SK-N-SH (cell line): ENCODE data around the gene FLNA. TPM values are rescaled to one million over a fixed set of nuclear protein-coding genes. Genes with fewer than 3 reads are reported as not detected.

Experiments used
- CTCF ChIA-PET: fragments of 300-600, 350-600 bp; formaldehyde crosslinking; extraction: SDS; loops from one replicate; lab custom pipeline; 2021; lab: Yijun Ruan, JAX
- POLR2A ChIA-PET: fragments of 350-600 bp; sonication (Branson Sonifier 250); formaldehyde crosslinking; extraction: SDS; loops from one replicate; lab custom pipeline; 2020; ENCODE audit warnings: antibody characterized with exemption, inconsistent platforms; lab: Yijun Ruan, JAX
- DNase-seq: peaks from one replicate; pipeline ENCODE4 v3.0.0; 2012
- H2AFZ ChIP-seq: fragments of 200-600 bp; sonication (generic); 2 replicates; pipeline ENCODE4 v1.8.1; 2016; ENCODE audit warnings: antibody characterized with exemption, mild to moderate bottlenecking, low read depth
- H3F3A ChIP-seq: fragments of 200-600 bp; sonication (generic); replicated peaks from 2 replicates; pipeline ENCODE3; 2016; ENCODE audit warnings: antibody characterized with exemption, mild to moderate bottlenecking; ENCODE audit not compliant: insufficient read depth
- H3K27ac ChIP-seq, 2 experiments: fragments of 200-500 bp in 1 of 2; fragments of 200-600 bp in 1 of 2; sonication (Bioruptor generic) in 1 of 2; sonication (generic), shearing (Covaris generic) in 1 of 2; 2 replicates each; pipeline versions ENCODE4 v1.5.1 to v1.6.1; 2014 to 2016; ENCODE audit warnings: low read depth in 2 of 2, inconsistent platforms in 1 of 2, low read length in 1 of 2, mild to moderate bottlenecking in 1 of 2, mixed read lengths in 1 of 2
- H3K27me3 ChIP-seq: fragments of 200-600 bp; sonication (generic), shearing (Covaris generic); 2 replicates; pipeline ENCODE4 v1.6.1; 2016; ENCODE audit warnings: mixed run types; ENCODE audit not compliant: insufficient read depth
- H3K36me3 ChIP-seq, 2 experiments: fragments of 200-500 bp in 1 of 2; fragments of 200-600 bp in 1 of 2; sonication (Bioruptor generic) in 1 of 2; sonication (generic) in 1 of 2; replicated peaks in 1 of 2; 2 replicates each; pipeline versions ENCODE3 to v1.5.1; 2014 to 2016; ENCODE audit warnings: low read length in 1 of 2, mild to moderate bottlenecking in 1 of 2; ENCODE audit not compliant: insufficient read depth in 2 of 2, control insufficient read depth in 1 of 2
- H3K4me1 ChIP-seq, 2 experiments: fragments of 200-500 bp in 1 of 2; fragments of 200-600 bp in 1 of 2; sonication (Bioruptor generic) in 1 of 2; sonication (generic), shearing (Covaris generic) in 1 of 2; 2 replicates each; pipeline versions ENCODE4 v1.5.1 to v1.6.1; 2014 to 2016; ENCODE audit warnings: low read depth in 1 of 2, low read length in 1 of 2, mixed run types in 1 of 2; ENCODE audit not compliant: insufficient read depth in 2 of 2, control insufficient read depth in 1 of 2
- H3K4me2 ChIP-seq: fragments of 200-600 bp; sonication (generic), shearing (Covaris generic); 2 replicates; pipeline ENCODE4 v1.6.1; 2017; ENCODE audit warnings: mixed run types
- H3K4me3 ChIP-seq, 2 experiments: fragments of 200-500 bp in 1 of 2; fragments of 200-600 bp in 1 of 2; sonication (Bioruptor generic) in 1 of 2; sonication (generic), shearing (Covaris generic) in 1 of 2; 2 replicates each; pipeline versions ENCODE4 v1.5.1 to v1.8.1; 2014 to 2016; ENCODE audit warnings: low read depth in 2 of 2, inconsistent platforms in 1 of 2, low read length in 1 of 2, mild to moderate bottlenecking in 1 of 2, mixed read lengths in 1 of 2, moderate library complexity in 1 of 2
- H3K79me2 ChIP-seq: fragments of 200-600 bp; sonication (generic); 2 replicates; pipeline ENCODE4 v1.8.1; 2017; ENCODE audit warnings: mild to moderate bottlenecking; ENCODE audit not compliant: insufficient read depth
- H3K9ac ChIP-seq: fragments of 200-600 bp; sonication (generic); 2 replicates; pipeline ENCODE4 v1.6.1; 2017; ENCODE audit warnings: mixed run types
- H3K9me2 ChIP-seq: fragments of 200-600 bp; sonication (generic); 2 replicates; pipeline ENCODE4 v1.6.1; 2017; ENCODE audit warnings: mixed run types
- H3K9me3 ChIP-seq: fragments of 200-600 bp; sonication (generic); 2 replicates; pipeline ENCODE4 v1.6.1; 2017; ENCODE audit warnings: mixed run types, mild to moderate bottlenecking, moderate library complexity
- H4K20me1 ChIP-seq: fragments of 200-600 bp; sonication (generic); 2 replicates; pipeline ENCODE4 v1.6.1; 2017; ENCODE audit warnings: mild to moderate bottlenecking, mixed run types; ENCODE audit not compliant: insufficient read depth
- EZH2phosphoT487 ChIP-seq: fragments of 200-600 bp; sonication (generic); IDR thresholded peaks from 2 replicates; pipeline ENCODE4 v1.6.1; 2017; ENCODE audit warnings: low read depth, mixed run types, mild to moderate bottlenecking, antibody characterized with exemption, moderate library complexity, borderline replicate concordance
- GATA2 ChIP-seq: sonication (generic); formaldehyde crosslinking; IDR thresholded peaks from 2 replicates; pipeline ENCODE4 v1.5.0; 2020; ENCODE audit warnings: mild to moderate bottlenecking, missing genetic modification reagents
- MXI1 ChIP-seq: IDR thresholded peaks from 2 replicates; pipeline ENCODE4 v1.6.1; 2012; ENCODE audit warnings: mild to moderate bottlenecking, low read depth, low read length, improper control_type of control experiment
- NFIC ChIP-seq: IDR thresholded peaks from 2 replicates; pipeline ENCODE4 v1.4.0; 2012; ENCODE audit warnings: borderline replicate concordance
- NRF1 ChIP-seq: IDR thresholded peaks from 2 replicates; pipeline ENCODE4 v1.6.1; 2012; ENCODE audit warnings: low read depth, mild to moderate bottlenecking, low read length
- SIN3A ChIP-seq: IDR thresholded peaks from 2 replicates; pipeline ENCODE4 v1.6.1; 2012; ENCODE audit warnings: low read depth, mild to moderate bottlenecking, low read length, moderate library complexity, borderline replicate concordance
- SMC3 ChIP-seq: IDR thresholded peaks from 2 replicates; pipeline ENCODE4 v1.6.1; 2012; ENCODE audit warnings: low read depth, low read length, improper control_type of control experiment
- TEAD4 ChIP-seq: IDR thresholded peaks from 2 replicates; pipeline ENCODE4 v1.4.0; 2012; ENCODE audit warnings: mild to moderate bottlenecking, borderline replicate concordance; ENCODE audit not compliant: insufficient read depth
- USF1 ChIP-seq: IDR thresholded peaks from 2 replicates; pipeline ENCODE4 v1.4.0; 2012; ENCODE audit warnings: low read depth, borderline replicate concordance
- ZBTB33 ChIP-seq: IDR thresholded peaks from 2 replicates; pipeline ENCODE4 v1.4.0; 2012; ENCODE audit warnings: low read depth, borderline replicate concordance
- WGBS: methylation state at CpG from one replicate; pipeline ENCODE4 v1.1.6; 2017; ENCODE audit warnings: low lambda C conversion rate; 5-methylcytosine and 5-hydroxymethylcytosine counted together
- polyA plus RNA-seq, 3 experiments: library from polyadenylated mRNA; depleted of rRNA; stranded (reverse); fragments of >200 nt; gene quantifications; 2 replicates each; pipeline ENCODE4 v1.2.3, GENCODE V29; 2012

The FLNA gene
- polyA plus RNA-seq, 1 of the 3 experiments (the other 2 are of a cell fraction) = 550 TPM

- CTCF ChIA-PET = no interaction called here
- no peak for DNase-seq
- Histone ChIP-seq H3K4me3 (no peak overlapping the region), H3K4me1 (peaks cover 0 to 6% of the 10 kb centered on the region in 2 experiments; a peak in 1 of 4 replicates), H3K4me2 (no peak overlapping the region), H3K9me3 (no peaks in the 10 kb centered on the region), H2AFZ (no peak overlapping the region), H3K36me3 (peaks cover 16 to 18% of the 10 kb centered on the region in 2 experiments), H3F3A (peaks cover 41% of the 10 kb centered on the region), H4K20me1 (peaks cover 34% of the 10 kb centered on the region), H3K79me2 (peaks cover 29% of the 10 kb centered on the region), H3K27ac (no peak overlapping the region), H3K9ac (no peak overlapping the region), H3K27me3 (no peaks in the 10 kb centered on the region), H3K9me2 (no peaks in the 10 kb centered on the region)
- WGBS = 28% methylated on average over 7 of the region's 10 CpGs
- POLR2A ChIA-PET = no interaction called here
- TF ChIP-seq EZH2phosphoT487 (no peak), GATA2 (CRISPR knock-in tag) (no peak), NFIC (no peak)
Observed at GRCh38 chrX:154403192-154403591, 28.8 kb upstream of the FLNA start.

- TF ChIP-seq TEAD4 = no peak
- TF ChIP-seq SIN3A = no peak
- no peak for TF ChIP-seq MXI1
- no peak for TF ChIP-seq SMC3
- TF ChIP-seq ZBTB33 = no peak
- no peak for TF ChIP-seq NRF1
- TF ChIP-seq USF1 = no peak
- Histone ChIP-seq H3K9me3 (no peaks in the 10 kb centered on the region), H3K9me2 (no peaks in the 10 kb centered on the region), H2AFZ (no peak overlapping the region), H3K4me3 (no peak overlapping the region), H3K27ac (peak overlapping the region in 1 of 2 experiments; percentile 96; a peak in 1 of 4 replicates), H3K4me2 (no peak overlapping the region), H4K20me1 (peaks cover 34% of the 10 kb centered on the region), H3K79me2 (peaks cover 24% of the 10 kb centered on the region), H3F3A (peaks cover 41% of the 10 kb centered on the region), H3K36me3 (peaks cover 16 to 18% of the 10 kb centered on the region in 2 experiments), H3K27me3 (no peaks in the 10 kb centered on the region), H3K4me1 (peaks cover 0 to 6% of the 10 kb centered on the region in 2 experiments; a peak in 1 of 4 replicates), H3K9ac (no peak overlapping the region)
- ChIA-PET CTCF (no interaction called here), POLR2A (no interaction called here)
- WGBS = 37% methylated on average over 3 of the region's 19 CpGs
- no peak for DNase-seq
Observed at GRCh38 chrX:154402622-154403127, 28.2 kb upstream of the FLNA start.
